ENCODE measurements around the gene BANP.

GRCh38 chr16:87914812-87915211 is 36.4 kb upstream of the BANP start:
- no peak for TF ChIP-seq ZNF366 (tag by site-specific recombination; conservative IDR thresholded peaks at IDR 0.05)
- TF ChIP-seq HOXA7 (CRISPR knock-in tag; IDR thresholded peaks at IDR 0.05; ENCODE audit: borderline replicate concordance), result no peak
- no peak for TF ChIP-seq CTCF (tag by site-specific recombination; IDR thresholded peaks at IDR 0.05)
- TF ChIP-seq ZFP37 (tag by site-specific recombination; IDR thresholded peaks at IDR 0.05), result no peak
- no peak for TF ChIP-seq ZSCAN5A (tag by site-specific recombination; IDR thresholded peaks at IDR 0.05)
- TF ChIP-seq ZNF140 (tag by site-specific recombination; IDR thresholded peaks at IDR 0.05), result no peak
- no peak for TF ChIP-seq ZNF658 (tag by site-specific recombination; IDR thresholded peaks at IDR 0.05)
